GM12872 (cell line): ENCODE data around the gene TAF7.

Source experiments
- CTCF ChIP-seq: IDR thresholded peaks from 3 replicates; pipeline ENCODE4 v1.5.1; 2011; ENCODE audit warnings: low read depth, mild to moderate bottlenecking, low read length, moderate library complexity; ENCODE audit not compliant: insufficient read depth

TAF7 gene

GRCh38 chr5:141320225-141321169, at the start of gene TAF7:
TAF7 (minus strand) TSS chr5:141320784; CDS start chr5:141320044, 740 bp downstream.
- peak; percentile 88 for TF ChIP-seq CTCF

GRCh38 chr5:141366016-141366896, 45.7 kb upstream of the TAF7 start:
- TF ChIP-seq CTCF: no peak

GRCh38 chr5:141363952-141364660, 43.5 kb upstream of the TAF7 start, which contains the start of gene PCDHGA5:
PCDHGA5 (plus strand) TSS chr5:141364162; CDS start chr5:141364331, 169 bp downstream.
- no peak for TF ChIP-seq CTCF

- no peak for TF ChIP-seq CTCF
Observed at GRCh38 chr5:141362719-141363118, 42.1 kb upstream of the TAF7 start.

- no peak for TF ChIP-seq CTCF
Observed at GRCh38 chr5:141360685-141361084, 40.1 kb upstream of the TAF7 start.

- TF ChIP-seq CTCF: peak; percentile 72
Observed at GRCh38 chr5:141359790-141360426, 39.3 kb upstream of the TAF7 start, which contains the start of gene PCDHGB2. PCDHGB2 (plus strand) TSS chr5:141359994; CDS start chr5:141360136, 142 bp downstream.
